NOMO-1 (cell line): ENCODE measurements around the gene S1PR4.
"Not testable (repeated sequence)": the region's sequence is repeated elsewhere in the genome, so short reads cannot be mapped to it uniquely, and the experiment has no call there.

ENCODE experiments used
- DNase-seq, 2 experiments: peaks; one replicate each; lab custom pipeline; 2025; ENCODE audit not compliant: unreplicated experiment in 2 of 2; lab: John Stamatoyannopoulos, UW

Gene S1PR4

DNA sequence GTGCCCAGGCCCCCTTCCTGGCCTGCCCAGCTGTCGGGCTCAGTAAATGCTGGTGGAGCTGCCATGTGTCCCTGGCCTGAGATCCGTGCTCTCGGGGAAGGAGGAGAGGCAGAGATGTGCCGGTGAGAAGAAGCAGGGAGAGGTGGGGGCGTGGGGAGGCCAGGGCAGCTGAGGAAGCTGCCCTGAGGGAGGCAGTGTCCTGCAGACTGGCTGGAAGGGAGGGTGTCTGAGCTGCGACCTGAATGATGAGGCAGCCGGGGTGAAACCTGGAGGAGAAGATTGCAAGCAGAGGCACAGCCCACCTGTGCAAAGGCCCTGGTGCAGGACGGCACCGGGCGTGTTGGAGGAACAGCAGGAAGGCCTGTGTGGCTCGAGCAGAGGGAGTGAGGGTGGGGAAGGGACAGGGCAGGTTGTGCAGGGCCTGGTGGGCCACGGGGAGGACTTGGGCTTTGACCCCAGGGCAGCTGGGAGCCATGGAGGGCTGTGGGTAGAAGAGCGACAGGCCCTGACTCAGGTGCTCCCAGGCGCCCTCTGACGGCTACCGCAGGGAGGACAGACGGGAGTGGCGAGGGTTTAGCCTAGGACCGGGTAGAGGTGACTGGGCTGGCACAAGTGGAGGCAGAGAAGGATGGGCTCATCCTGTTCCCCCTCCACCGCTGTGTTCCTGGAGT is 31.9 kb downstream of the S1PR4 start:
- peak; percentile 23 to 28 for DNase-seq

- no peak for DNase-seq
These were observed 32.6 kb downstream of the S1PR4 start for GRCh38 chr19:3211191-3211590.

DNA sequence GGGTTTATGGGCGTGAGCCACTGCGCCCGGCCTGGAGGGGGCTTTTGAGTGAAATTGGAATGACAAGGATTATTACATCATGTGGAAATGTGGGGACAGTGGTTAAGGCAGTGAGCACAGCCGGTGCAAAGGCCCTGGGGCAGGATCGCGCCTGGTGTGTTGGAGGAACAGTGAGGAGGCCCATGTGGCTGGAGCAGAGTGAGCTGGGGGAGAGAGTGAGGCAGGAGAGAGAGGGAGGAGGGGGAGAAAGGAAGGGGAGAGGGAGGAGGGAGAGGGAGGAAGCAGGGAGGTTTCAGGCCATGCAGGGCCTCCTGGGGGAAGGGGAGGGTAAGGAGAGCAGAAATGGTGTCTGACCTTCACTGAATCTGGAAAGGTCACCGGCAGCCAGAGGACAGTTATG is 34.6 kb downstream of the S1PR4 start:
- no peak for DNase-seq

DNA sequence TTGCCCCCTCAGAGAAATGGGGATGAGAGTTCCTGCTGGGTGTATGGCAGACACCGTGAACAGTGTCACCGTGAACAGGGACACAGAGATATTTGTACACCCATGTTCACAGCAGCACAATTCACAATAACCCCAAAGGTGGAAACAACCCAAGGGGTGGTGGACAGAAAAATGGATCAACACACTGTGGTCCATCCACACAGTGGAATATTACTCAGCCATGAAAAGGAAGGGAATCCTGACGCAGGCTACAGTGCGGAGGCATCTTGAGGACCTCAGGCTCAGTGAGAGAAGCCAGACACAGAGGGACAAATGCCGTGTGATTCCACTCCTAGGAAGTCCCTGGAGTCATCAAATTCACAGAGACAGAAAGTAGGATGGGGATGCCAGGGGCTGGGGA is 38.3 kb downstream of the S1PR4 start:
- no peak for DNase-seq

- no peak for DNase-seq
These were observed 42.0 kb downstream of the S1PR4 start for GRCh38 chr19:3220576-3220975.

DNA sequence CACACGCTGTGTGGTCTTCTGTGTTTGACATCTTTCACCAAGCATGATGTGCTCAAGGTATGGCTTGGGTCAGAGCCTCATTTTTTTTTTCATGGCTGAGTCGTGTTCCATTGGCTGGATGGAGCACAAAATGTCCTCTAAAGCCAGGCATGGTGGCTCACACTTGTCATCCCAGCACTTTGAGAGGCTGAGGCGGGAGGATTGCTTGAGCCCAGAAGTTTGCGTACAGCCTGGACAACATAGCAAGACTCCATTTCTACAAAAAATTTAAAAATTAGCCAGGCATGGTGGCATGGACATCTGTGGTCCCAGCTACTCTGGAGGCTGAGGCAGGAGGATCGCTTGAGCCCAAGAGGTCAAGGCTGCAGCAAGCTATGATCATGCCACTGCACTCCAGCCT is 43.0 kb downstream of the S1PR4 start:
- DNase-seq = not testable (repeated sequence)

- DNase-seq = no peak
These were observed 44.1 kb downstream of the S1PR4 start for GRCh38 chr19:3222709-3223108.

- DNase-seq = no peak
These were observed 46.0 kb downstream of the S1PR4 start, which contains the start of gene CELF5 for GRCh38 chr19:3224346-3225168. Gene CELF5 (plus strand): TSS chr19:3224661. CDS start chr19:3224740, 79 bp downstream.

DNA sequence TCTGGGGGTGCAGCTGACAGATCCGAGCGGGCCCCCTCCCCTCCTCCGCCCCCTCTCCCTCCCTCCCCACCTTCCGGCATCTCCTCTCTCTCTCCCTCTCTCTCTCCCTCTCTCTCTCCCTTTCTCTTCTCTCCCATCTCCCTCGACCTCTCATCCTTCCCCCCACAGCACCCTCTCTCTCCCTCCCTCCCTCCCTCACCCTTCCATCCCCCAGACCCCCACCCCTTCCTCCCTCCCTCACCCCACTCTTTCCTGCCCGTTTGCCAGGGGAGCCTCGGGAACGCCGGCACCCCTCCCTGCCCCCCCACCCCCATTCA is 46.6 kb downstream of the S1PR4 start:
- DNase-seq = no peak

DNA sequence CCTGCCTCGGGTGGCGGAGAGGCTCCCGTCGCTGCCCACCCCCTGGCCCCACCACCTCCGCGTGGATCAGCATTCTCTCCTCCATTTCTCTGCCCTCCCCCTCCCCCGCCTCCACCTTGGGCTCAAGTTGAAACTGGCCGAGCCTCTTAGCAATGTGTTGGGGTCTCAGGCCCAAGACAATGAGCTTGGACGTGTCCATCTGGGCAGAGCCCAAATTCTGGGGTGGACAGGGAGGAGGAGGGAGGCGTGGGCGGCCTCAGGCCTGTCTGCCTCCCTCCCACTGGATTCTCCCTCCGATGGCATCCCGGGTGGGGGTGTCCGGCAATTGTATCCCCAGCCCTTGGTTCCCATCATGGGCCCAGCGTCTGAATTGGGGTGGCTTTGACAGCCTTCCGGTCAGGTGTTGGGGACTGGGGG is 47.1 kb downstream of the S1PR4 start:
- no peak for DNase-seq

- no peak for DNase-seq
These were observed 48.6 kb downstream of the S1PR4 start for GRCh38 chr19:3227054-3227626.

- DNase-seq = no peak
These were observed 50.8 kb downstream of the S1PR4 start for GRCh38 chr19:3229346-3229743.
